ENCODE measurements around the gene GMEB2. TPM values are rescaled to one million over a fixed set of nuclear protein-coding genes. Genes with fewer than 3 reads are reported as not detected.
A peak's percentile ranks its signal among the peaks of the same experiment; 100 is the strongest.

The GMEB2 gene
- total RNA-seq, 1 experiment from 2014 or later, result 19.6 TPM

DNA sequence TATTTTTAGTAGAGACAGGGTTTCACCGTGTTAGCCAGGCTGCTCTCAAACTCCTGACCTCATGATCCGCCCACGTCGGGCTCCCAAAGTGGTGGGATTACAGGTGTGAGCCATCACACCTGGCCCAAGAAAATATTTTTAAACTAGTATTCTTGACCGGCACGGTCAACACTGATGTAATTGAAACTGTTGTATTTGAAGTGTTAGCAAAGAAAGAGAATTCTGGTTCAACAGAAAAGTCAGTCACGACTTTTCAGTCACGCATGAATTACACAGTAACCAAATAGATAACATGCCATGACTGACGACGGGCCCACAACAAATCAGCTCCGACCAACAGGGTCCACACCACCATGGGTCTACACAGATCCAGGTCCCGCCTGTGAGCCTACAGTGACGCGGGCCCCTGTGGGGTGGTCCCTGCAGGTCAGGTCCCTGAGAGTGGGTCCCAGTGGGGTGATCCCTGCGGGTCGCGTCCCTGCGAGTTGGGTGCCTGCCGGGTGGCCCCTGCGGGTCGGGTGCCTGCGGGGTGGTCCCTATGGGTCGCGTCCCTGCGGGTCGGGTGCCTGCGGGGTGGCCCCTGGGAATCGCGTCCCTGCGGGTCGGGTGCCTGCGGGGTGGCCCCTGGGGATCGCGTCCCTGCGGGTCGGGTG is 1.0 kb downstream of the GMEB2 start:
- TF ChIP-seq, protein P1, sequence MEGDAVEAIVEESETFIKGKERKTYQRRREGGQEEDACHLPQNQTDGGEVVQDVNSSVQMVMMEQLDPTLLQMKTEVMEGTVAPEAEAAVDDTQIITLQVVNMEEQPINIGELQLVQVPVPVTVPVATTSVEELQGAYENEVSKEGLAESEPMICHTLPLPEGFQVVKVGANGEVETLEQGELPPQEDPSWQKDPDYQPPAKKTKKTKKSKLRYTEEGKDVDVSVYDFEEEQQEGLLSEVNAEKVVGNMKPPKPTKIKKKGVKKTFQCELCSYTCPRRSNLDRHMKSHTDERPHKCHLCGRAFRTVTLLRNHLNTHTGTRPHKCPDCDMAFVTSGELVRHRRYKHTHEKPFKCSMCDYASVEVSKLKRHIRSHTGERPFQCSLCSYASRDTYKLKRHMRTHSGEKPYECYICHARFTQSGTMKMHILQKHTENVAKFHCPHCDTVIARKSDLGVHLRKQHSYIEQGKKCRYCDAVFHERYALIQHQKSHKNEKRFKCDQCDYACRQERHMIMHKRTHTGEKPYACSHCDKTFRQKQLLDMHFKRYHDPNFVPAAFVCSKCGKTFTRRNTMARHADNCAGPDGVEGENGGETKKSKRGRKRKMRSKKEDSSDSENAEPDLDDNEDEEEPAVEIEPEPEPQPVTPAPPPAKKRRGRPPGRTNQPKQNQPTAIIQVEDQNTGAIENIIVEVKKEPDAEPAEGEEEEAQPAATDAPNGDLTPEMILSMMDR (IDR thresholded peaks at IDR 0.05; ENCODE audit: unreplicated experiment), result no peak
- POLR2A ChIA-PET, result interaction anchor here (0.6 to 3.8 kb wide), 9 partner anchors 8 to 354 kb away, joined by 3 to 24 read pairs (median 5); partner anchors contain the start of genes PPDPF, PRPF6, RTEL1 and SAMD10
- Mint-ChIP-seq H3K4me3 (ENCODE audit: unreplicated experiment) (peak overlapping the region; percentile 70), H3K27me3 (ENCODE audit: insufficient read depth, unreplicated experiment) (no peaks in the 10 kb centered on the region), H3K36me3 (ENCODE audit: insufficient read depth, unreplicated experiment) (peaks cover 13% of the 10 kb centered on the region), H3K9me3 (ENCODE audit: unreplicated experiment) (no peaks in the 10 kb centered on the region), H3K27ac (ENCODE audit: low read depth, unreplicated experiment) (peak overlapping the region; percentile 64), H3K4me1 (ENCODE audit: insufficient read depth, unreplicated experiment) (peaks cover 7% of the 10 kb centered on the region)
- DNase-seq (ENCODE audit: unreplicated experiment), result no peak
- CTCF ChIA-PET, result interaction anchor here (0.7 to 0.8 kb wide), 2 partner anchors 20 to 53 kb away, joined by 3 to 4 read pairs; no protein-coding TSS in a partner anchor
- no TSS peak for BruUV-seq (replicated peaks)
- intact Hi-C loops (cut with micrococcal nuclease), result no loop called here

DNA sequence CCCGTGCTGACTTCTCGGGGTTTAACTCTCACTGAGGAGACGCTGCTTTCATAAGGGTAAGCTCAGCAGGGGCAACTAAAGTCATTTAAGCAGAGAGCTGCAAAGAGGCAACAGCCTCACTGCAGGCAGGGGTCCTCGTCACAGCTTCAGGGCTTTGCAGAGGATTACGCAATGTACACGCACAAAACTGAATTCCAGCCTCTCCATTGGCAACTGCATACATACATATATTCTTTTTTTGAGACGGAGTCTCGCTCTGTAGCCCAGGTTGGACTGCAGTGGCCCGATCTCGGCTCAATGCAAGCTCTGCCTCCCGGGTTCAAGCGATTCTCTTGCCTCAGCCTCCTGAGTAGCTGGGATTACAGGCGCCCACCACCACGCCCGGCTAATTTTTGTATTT is 2.4 kb downstream of the GMEB2 start:
- Mint-ChIP-seq H3K27ac (ENCODE audit: low read depth, unreplicated experiment) (no peak overlapping the region), H3K4me3 (ENCODE audit: unreplicated experiment) (no peak overlapping the region), H3K36me3 (ENCODE audit: insufficient read depth, unreplicated experiment) (peaks cover 13% of the 10 kb centered on the region), H3K27me3 (ENCODE audit: insufficient read depth, unreplicated experiment) (no peaks in the 10 kb centered on the region), H3K9me3 (ENCODE audit: unreplicated experiment) (no peaks in the 10 kb centered on the region), H3K4me1 (ENCODE audit: insufficient read depth, unreplicated experiment) (peaks cover 7% of the 10 kb centered on the region)
- no peak for DNase-seq (ENCODE audit: unreplicated experiment)
- TF ChIP-seq, protein P1 (IDR thresholded peaks at IDR 0.05; ENCODE audit: unreplicated experiment), result no peak
- no TSS peak for BruUV-seq (replicated peaks)
- intact Hi-C loops (cut with micrococcal nuclease), result no loop called here
- POLR2A ChIA-PET, result interaction anchor here (0.6 to 1.8 kb wide), 5 partner anchors 17 to 419 kb away, joined by 3 to 10 read pairs (median 3); partner anchors contain the start of gene PPDPF
- CTCF ChIA-PET, result interaction anchor here (0.6 to 0.7 kb wide), 2 partner anchors 20 to 401 kb away, joined by 3 read pairs; no protein-coding TSS in a partner anchor

DNA sequence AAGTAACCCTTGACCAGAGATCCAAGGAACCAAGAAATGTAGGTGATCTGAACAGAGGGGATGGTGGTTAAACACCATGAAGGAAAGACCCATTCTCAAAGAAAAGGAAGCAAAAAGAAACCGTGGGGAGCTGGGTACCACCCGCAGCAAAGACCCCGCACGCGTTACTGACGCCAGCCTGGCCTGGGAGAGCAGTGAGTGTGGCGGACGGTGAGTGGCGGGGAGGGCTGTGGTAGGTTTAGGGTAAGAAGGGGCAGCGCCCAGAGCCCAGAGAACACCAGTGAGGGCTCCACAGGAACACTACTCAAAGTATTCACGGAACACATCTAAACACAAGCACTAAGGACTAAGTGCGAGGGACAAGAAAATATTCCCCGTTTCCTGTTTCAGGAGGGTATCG is 4.2 kb downstream of the GMEB2 start:
- DNase-seq (ENCODE audit: unreplicated experiment), result no peak
- intact Hi-C loops (cut with micrococcal nuclease), result no loop called here
- no peaks in the 10 kb centered on the region for H3K9me3 Mint-ChIP-seq (ENCODE audit: unreplicated experiment)
- TF ChIP-seq, protein P1 (IDR thresholded peaks at IDR 0.05; ENCODE audit: unreplicated experiment), result no peak
- H3K27ac Mint-ChIP-seq (ENCODE audit: low read depth, unreplicated experiment), result no peak overlapping the region
- BruUV-seq (replicated peaks), result no TSS peak
- POLR2A ChIA-PET, result interaction anchor here (0.6 to 0.8 kb wide), 2 partner anchors 31 to 357 kb away, joined by 3 read pairs; partner anchors contain the start of gene STMN3
- H3K27me3 Mint-ChIP-seq (ENCODE audit: insufficient read depth, unreplicated experiment), result no peaks in the 10 kb centered on the region
- H3K4me1 Mint-ChIP-seq (ENCODE audit: insufficient read depth, unreplicated experiment), result no peaks in the 10 kb centered on the region
- CTCF ChIA-PET, result no interaction called here
- no peak overlapping the region for H3K4me3 Mint-ChIP-seq (ENCODE audit: unreplicated experiment)
- H3K36me3 Mint-ChIP-seq (ENCODE audit: insufficient read depth, unreplicated experiment), result peaks cover 12% of the 10 kb centered on the region

DNA sequence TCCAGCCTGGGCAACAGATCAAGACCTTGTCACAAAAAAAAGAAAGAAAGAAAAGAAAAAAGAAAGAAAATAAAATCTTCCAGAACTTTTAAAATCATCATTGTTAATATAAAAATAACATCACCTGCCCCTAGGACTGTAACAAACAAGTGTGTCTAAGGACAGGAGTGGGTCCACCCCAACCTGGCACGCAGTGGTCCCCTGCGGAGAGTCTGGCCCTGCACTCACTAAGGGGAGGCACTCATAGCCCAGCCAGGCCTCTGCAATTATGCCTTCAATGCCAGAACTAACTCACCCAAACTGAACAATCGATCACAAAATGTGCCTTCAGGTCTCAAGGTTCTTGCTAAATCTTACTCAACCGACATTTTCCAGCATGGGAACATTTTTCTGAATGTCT is 4.8 kb downstream of the GMEB2 start:
- intact Hi-C loops (cut with micrococcal nuclease), result no loop called here
- H3K9me3 Mint-ChIP-seq (ENCODE audit: unreplicated experiment), result no peaks in the 10 kb centered on the region
- H3K4me3 Mint-ChIP-seq (ENCODE audit: unreplicated experiment), result no peak overlapping the region
- CTCF ChIA-PET, result no interaction called here
- H3K27me3 Mint-ChIP-seq (ENCODE audit: insufficient read depth, unreplicated experiment), result no peaks in the 10 kb centered on the region
- DNase-seq (ENCODE audit: unreplicated experiment), result no peak
- TF ChIP-seq, protein P1 (IDR thresholded peaks at IDR 0.05; ENCODE audit: unreplicated experiment), result no peak
- BruUV-seq (replicated peaks), result no TSS peak
- POLR2A ChIA-PET, result interaction anchor here (0.8 kb wide), 1 partner anchor 358 kb away, joined by 3 read pairs; no protein-coding TSS in a partner anchor
- H3K36me3 Mint-ChIP-seq (ENCODE audit: insufficient read depth, unreplicated experiment), result peaks cover 12% of the 10 kb centered on the region
- H3K27ac Mint-ChIP-seq (ENCODE audit: low read depth, unreplicated experiment), result no peak overlapping the region
- no peaks in the 10 kb centered on the region for H3K4me1 Mint-ChIP-seq (ENCODE audit: insufficient read depth, unreplicated experiment)
